Measurements from ENCODE around the gene TEX53. TPM values are rescaled to one million over a fixed set of nuclear protein-coding genes. Genes with fewer than 3 reads are reported as not detected.

The TEX53 gene
- total and polyA plus RNA-seq, 10 of the 15 experiments (the other 5 are each of a cell fraction or from before 2014, with no cell fraction given), result not detected

DNA sequence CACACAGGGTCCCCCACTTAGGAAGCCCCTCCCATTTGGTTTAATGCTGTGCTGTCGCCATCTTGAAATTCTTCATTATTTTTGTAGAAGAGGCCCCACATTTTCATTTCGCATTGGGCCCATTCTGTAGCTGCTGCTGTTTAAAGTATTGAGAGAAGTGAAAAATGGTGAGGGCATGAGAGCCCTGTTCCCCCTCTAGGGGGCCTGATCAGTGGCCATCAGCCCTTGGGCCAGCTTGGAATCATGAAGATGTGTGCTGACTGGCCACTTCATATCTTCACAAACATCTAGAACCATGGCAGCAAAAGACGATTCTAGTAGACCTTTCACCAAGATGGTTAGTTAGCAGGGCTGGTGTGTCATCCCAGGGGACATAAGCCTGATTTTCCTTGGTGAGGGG, 43.2 kb downstream of the TEX53 start:
- in situ Hi-C loops (cut with MboI) (loop anchor here (5.0 kb wide), 1 partner anchor 227 kb away; the partner anchor contains the start of gene AKNA), intact Hi-C loops (cut with micrococcal nuclease; ENCODE audit: unreplicated experiment) (loop anchor here (5.0 kb wide), 2 partner anchors 38 to 227 kb away; partner anchors contain the start of gene AKNA)
- Histone ChIP-seq H3K27ac (ENCODE audit: control insufficient read depth, insufficient read depth) (peak overlapping the region; percentile 98), H3K4me3 (peak overlapping the region; percentile 95; the same call in 1 of the 2 replicates), H2AFZ (ENCODE audit: control insufficient read depth, low read depth, low read length) (no peak overlapping the region), H3K79me2 (ENCODE audit: control insufficient read depth, insufficient read depth, low read length) (peaks cover 85% of the 10 kb centered on the region), H4K20me1 (ENCODE audit: control insufficient read depth, insufficient read depth) (no peaks in the 10 kb centered on the region), H3K9ac (ENCODE audit: control insufficient read depth, insufficient read depth, low read length) (peak overlapping the region; percentile 10; the same call in 1 of the 2 replicates), H3K36me3 (ENCODE audit: control insufficient read depth in 2 of 2, insufficient read depth in 2 of 2, low read length in 1 of 2) (peaks cover 0 to 9% of the 10 kb centered on the region in 2 experiments; a peak in 1 of 4 replicates), H3K27me3 (replicated peaks in 1 of 2; ENCODE audit: control insufficient read depth in 2 of 2, insufficient read depth in 2 of 2, low read length in 1 of 2) (no peaks in the 10 kb centered on the region), H3K4me2 (ENCODE audit: control insufficient read depth, insufficient read depth) (peak overlapping the region; percentile 100), H3K9me3 (replicated peaks; ENCODE audit: control insufficient read depth, insufficient read depth, low read length) (no peaks in the 10 kb centered on the region; the same call in 2 of the 3 replicates), H3K4me1 (ENCODE audit: control insufficient read depth, insufficient read depth, low read length) (peaks cover 61% of the 10 kb centered on the region)
- DNase-seq (ENCODE audit: low read depth, low spot score), result no peak
- SMC1A ChIA-PET (ENCODE audit: uncharacterized antibody, unreplicated experiment), result interaction anchor here (1.8 to 4.5 kb wide), 4 partner anchors 8 to 127 kb away, joined by 4 to 42 read pairs (median 27); no protein-coding TSS in a partner anchor
- POLR2A ChIA-PET, result interaction anchor here (0.5 to 3.0 kb wide), 6 partner anchors 8 to 39 kb away, joined by 3 to 15 read pairs (median 4); partner anchors contain the start of gene ATP6V1G1
- WGBS (ENCODE audit: insufficient coverage, insufficient replicate concordance, low lambda C conversion rate, missing lambda C conversion rate), result 86% methylated on average over 3 of the region's 3 CpGs
- ATAC-seq, result no peak
- FAIRE-seq, result no peak
- BruUV-seq (replicated peaks), result no TSS peak
- RAD21 ChIA-PET (ENCODE audit: unreplicated experiment), result interaction anchor here (0.5 to 5.1 kb wide), 7 partner anchors 9 to 122 kb away, joined by 3 to 40 read pairs (median 4); partner anchors contain the start of gene ATP6V1G1
- CTCF ChIA-PET, result interaction anchor here (1.0 to 10.2 kb wide), 6 partner anchors 22 to 209 kb away, joined by 3 to 74 read pairs (median 3); no protein-coding TSS in a partner anchor
- TF ChIP-seq POLR2AphosphoS2 (IDR thresholded peaks at IDR 0.05; ENCODE audit: low read depth, low read length), result no peak
- no peak for TF ChIP-seq ETV6 (conservative IDR thresholded peaks at IDR 0.05 in 1 of 2, IDR thresholded peaks at IDR 0.05 in 1 of 2; ENCODE audit: borderline replicate concordance in 1 of 2, low read depth in 1 of 2)
- TF ChIP-seq, protein P1, sequence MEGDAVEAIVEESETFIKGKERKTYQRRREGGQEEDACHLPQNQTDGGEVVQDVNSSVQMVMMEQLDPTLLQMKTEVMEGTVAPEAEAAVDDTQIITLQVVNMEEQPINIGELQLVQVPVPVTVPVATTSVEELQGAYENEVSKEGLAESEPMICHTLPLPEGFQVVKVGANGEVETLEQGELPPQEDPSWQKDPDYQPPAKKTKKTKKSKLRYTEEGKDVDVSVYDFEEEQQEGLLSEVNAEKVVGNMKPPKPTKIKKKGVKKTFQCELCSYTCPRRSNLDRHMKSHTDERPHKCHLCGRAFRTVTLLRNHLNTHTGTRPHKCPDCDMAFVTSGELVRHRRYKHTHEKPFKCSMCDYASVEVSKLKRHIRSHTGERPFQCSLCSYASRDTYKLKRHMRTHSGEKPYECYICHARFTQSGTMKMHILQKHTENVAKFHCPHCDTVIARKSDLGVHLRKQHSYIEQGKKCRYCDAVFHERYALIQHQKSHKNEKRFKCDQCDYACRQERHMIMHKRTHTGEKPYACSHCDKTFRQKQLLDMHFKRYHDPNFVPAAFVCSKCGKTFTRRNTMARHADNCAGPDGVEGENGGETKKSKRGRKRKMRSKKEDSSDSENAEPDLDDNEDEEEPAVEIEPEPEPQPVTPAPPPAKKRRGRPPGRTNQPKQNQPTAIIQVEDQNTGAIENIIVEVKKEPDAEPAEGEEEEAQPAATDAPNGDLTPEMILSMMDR (IDR thresholded peaks at IDR 0.05 in 2 of 3, conservative IDR thresholded peaks at IDR 0.05 in 1 of 3; ENCODE audit: control insufficient read depth in 2 of 3, extremely low read depth in 1 of 3, insufficient read depth in 1 of 3, low read depth in 3 of 3, low read length in 3 of 3), result peak in 2 of 3 experiments; percentile 10 to 42; a peak in 2 of 6 replicates
- no peak for TF ChIP-seq CBX3 (IDR thresholded peaks at IDR 0.05; ENCODE audit: borderline replicate concordance, low read depth)
- no peak for TF ChIP-seq POU2F2 (IDR thresholded peaks at IDR 0.05; ENCODE audit: borderline replicate concordance, low read depth, low read length)
- TF ChIP-seq STAT1 (conservative IDR thresholded peaks at IDR 0.05), result no peak
- TF ChIP-seq BCL11A (IDR thresholded peaks at IDR 0.05; ENCODE audit: low read depth, low read length), result no peak
- TF ChIP-seq YY1 (IDR thresholded peaks at IDR 0.05; ENCODE audit: low read depth, low read length), result peak; percentile 24; the same call in 1 of the 2 replicates
- no peak for TF ChIP-seq SIN3A (IDR thresholded peaks at IDR 0.05; ENCODE audit: low read depth, low read length)
- TF ChIP-seq FOS (IDR thresholded peaks at IDR 0.05; ENCODE audit: borderline replicate concordance, extremely low read depth, insufficient read length), result no peak
- TF ChIP-seq KLF5 (IDR thresholded peaks at IDR 0.05; ENCODE audit: partially characterized antibody), result no peak
- no peak for TF ChIP-seq PAX5 (IDR thresholded peaks at IDR 0.05; ENCODE audit: borderline replicate concordance, low read depth, low read length)
- TF ChIP-seq, protein P2, sequence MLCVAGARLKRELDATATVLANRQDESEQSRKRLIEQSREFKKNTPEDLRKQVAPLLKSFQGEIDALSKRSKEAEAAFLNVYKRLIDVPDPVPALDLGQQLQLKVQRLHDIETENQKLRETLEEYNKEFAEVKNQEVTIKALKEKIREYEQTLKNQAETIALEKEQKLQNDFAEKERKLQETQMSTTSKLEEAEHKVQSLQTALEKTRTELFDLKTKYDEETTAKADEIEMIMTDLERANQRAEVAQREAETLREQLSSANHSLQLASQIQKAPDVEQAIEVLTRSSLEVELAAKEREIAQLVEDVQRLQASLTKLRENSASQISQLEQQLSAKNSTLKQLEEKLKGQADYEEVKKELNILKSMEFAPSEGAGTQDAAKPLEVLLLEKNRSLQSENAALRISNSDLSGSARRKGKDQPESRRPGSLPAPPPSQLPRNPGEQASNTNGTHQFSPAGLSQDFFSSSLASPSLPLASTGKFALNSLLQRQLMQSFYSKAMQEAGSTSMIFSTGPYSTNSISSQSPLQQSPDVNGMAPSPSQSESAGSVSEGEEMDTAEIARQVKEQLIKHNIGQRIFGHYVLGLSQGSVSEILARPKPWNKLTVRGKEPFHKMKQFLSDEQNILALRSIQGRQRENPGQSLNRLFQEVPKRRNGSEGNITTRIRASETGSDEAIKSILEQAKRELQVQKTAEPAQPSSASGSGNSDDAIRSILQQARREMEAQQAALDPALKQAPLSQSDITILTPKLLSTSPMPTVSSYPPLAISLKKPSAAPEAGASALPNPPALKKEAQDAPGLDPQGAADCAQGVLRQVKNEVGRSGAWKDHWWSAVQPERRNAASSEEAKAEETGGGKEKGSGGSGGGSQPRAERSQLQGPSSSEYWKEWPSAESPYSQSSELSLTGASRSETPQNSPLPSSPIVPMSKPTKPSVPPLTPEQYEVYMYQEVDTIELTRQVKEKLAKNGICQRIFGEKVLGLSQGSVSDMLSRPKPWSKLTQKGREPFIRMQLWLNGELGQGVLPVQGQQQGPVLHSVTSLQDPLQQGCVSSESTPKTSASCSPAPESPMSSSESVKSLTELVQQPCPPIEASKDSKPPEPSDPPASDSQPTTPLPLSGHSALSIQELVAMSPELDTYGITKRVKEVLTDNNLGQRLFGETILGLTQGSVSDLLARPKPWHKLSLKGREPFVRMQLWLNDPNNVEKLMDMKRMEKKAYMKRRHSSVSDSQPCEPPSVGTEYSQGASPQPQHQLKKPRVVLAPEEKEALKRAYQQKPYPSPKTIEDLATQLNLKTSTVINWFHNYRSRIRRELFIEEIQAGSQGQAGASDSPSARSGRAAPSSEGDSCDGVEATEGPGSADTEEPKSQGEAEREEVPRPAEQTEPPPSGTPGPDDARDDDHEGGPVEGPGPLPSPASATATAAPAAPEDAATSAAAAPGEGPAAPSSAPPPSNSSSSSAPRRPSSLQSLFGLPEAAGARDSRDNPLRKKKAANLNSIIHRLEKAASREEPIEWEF (IDR thresholded peaks at IDR 0.05; ENCODE audit: insufficient replicate concordance, low read depth, low read length), result no peak
- no peak for TF ChIP-seq YBX1 (IDR thresholded peaks at IDR 0.05)
- TF ChIP-seq CREM (IDR thresholded peaks at IDR 0.05; ENCODE audit: low read depth), result no peak

All from GM12878 (cell line).